ES-I3 (cell line): ENCODE data around the gene PHAF1.

ENCODE experiments used
- H3K36me3 ChIP-seq: 2 replicates; pipeline ENCODE4 v1.6.1; 2013; ENCODE audit warnings: mild to moderate bottlenecking, low read length, control low read depth, moderate library complexity; ENCODE audit not compliant: insufficient read depth
- H3K4me1 ChIP-seq: 2 replicates; pipeline ENCODE4 v1.6.1; 2013; ENCODE audit warnings: mild to moderate bottlenecking, control low read depth, low read length; ENCODE audit not compliant: insufficient read depth
- H3K9ac ChIP-seq: 2 replicates; pipeline ENCODE4 v1.6.1; 2013; ENCODE audit warnings: low read depth, mild to moderate bottlenecking, low read length, moderate library complexity
- H3K9me3 ChIP-seq: 2 replicates; pipeline ENCODE4 v1.6.1; 2013; ENCODE audit warnings: mild to moderate bottlenecking, low read length, moderate library complexity; ENCODE audit not compliant: control insufficient read depth, insufficient read depth

The PHAF1 gene

GRCh38 chr16:67146523-67147357 lies 37.0 kb downstream of the PHAF1 start:
- H3K36me3 ChIP-seq, result peaks cover 19% of the 10 kb centered on the region
- no peak overlapping the region for H3K9ac ChIP-seq
- no peaks in the 10 kb centered on the region for H3K4me1 ChIP-seq
- H3K9me3 ChIP-seq, result no peaks in the 10 kb centered on the region

- Histone ChIP-seq H3K9me3 (no peaks in the 10 kb centered on the region), H3K9ac (no peak overlapping the region), H3K36me3 (peaks cover 16% of the 10 kb centered on the region), H3K4me1 (no peaks in the 10 kb centered on the region)
Observed at GRCh38 chr16:67147437-67148140, 37.8 kb downstream of the PHAF1 start.

- Histone ChIP-seq H3K4me1 (no peaks in the 10 kb centered on the region), H3K9ac (no peak overlapping the region), H3K9me3 (no peaks in the 10 kb centered on the region), H3K36me3 (peaks cover 16% of the 10 kb centered on the region)
Observed at GRCh38 chr16:67148221-67148620, 38.5 kb downstream of the PHAF1 start.

GRCh38 chr16:67148656-67149275 lies 39.0 kb downstream of the PHAF1 start:
- no peak overlapping the region for H3K9ac ChIP-seq
- peaks cover 16% of the 10 kb centered on the region for H3K36me3 ChIP-seq
- no peaks in the 10 kb centered on the region for H3K9me3 ChIP-seq
- H3K4me1 ChIP-seq, result no peaks in the 10 kb centered on the region

DNA sequence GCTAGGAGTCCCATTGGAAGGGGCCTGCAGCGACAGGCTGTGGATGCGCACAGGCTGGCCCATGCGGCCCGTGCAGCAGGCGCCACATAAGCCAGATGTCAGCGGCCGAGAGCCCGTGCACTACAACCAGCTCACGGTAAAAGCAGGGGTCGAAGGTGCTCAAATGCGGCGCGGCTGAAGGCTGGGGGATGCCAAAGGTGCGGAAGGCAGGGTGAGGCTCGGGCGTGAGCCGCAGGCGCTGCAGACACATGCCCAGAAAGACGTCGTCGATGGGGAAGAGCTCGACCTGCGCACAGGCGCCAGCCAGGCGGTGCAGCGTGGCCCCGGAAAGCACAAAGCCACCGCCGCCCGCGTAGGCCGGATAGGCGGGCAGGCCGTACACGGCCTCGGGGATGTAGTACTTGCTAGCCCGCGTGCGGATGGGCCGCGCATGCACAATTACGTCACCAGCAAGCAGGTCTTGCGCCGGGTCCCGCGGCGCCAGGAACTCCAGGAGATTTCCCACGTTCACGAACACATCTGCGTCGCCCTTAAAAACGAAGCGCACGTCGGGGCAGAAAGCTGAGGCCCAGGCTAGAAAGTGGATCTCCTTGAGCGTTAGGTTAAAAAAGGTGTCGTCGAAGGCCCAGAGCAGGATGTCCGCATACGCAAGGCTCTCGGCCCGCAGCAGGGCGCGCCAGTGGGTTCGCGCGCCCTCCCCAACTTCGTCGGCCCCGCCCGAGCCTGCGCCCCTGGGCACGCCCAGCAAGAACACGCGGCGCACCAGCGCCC lies 39.7 kb downstream of the PHAF1 start:
- peak overlapping the region; percentile 61; the same call in 1 of the 2 replicates for H3K9ac ChIP-seq
- no peaks in the 10 kb centered on the region for H3K9me3 ChIP-seq
- peaks cover 11% of the 10 kb centered on the region for H3K36me3 ChIP-seq
- H3K4me1 ChIP-seq, result no peaks in the 10 kb centered on the region

- no peaks in the 10 kb centered on the region for H3K9me3 ChIP-seq
- peak overlapping the region; percentile 61 for H3K9ac ChIP-seq
- H3K36me3 ChIP-seq, result peaks cover 9% of the 10 kb centered on the region
- no peaks in the 10 kb centered on the region for H3K4me1 ChIP-seq
Observed at GRCh38 chr16:67150047-67150832, 40.5 kb downstream of the PHAF1 start.

DNA sequence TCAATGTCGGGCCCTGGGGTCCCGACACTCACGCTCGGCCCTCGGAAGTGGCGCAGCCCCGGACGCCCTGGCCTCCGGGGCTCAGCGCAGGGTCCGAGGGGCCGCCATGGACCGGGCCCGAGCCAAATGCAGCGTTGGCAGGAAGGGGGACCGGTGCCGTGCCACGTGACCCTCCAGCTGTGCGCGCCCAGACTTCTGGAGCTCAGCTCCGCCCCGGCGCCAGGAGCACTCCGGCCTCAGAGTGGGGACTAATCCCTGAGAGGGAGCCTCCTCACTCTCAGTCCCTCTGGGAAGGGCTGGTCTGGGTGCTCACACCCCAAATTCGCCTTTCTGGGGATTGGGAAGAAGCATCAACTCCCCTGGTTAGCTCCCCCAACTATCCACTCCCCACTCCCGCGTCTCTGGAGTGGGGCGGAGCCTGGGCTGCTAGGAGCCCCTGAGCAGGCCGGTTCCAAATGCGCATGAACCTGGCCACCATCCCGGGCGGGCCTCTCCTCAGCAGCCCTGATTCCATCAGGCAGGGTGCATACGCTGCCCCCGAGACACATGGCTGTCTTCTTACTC lies 41.2 kb downstream of the PHAF1 start, which contains the start of gene B3GNT9:
Gene B3GNT9 (minus strand): TSS at position 166 of the 564 bp plus-strand sequence. CDS start 513 bp downstream, outside the sequence.
- Histone ChIP-seq H3K4me1 (no peaks in the 10 kb centered on the region), H3K36me3 (peaks cover 2% of the 10 kb centered on the region), H3K9ac (peak within 1 kb of the TSS; percentile 61), H3K9me3 (no peaks in the 10 kb centered on the region; the same call in 1 of the 2 replicates)

DNA sequence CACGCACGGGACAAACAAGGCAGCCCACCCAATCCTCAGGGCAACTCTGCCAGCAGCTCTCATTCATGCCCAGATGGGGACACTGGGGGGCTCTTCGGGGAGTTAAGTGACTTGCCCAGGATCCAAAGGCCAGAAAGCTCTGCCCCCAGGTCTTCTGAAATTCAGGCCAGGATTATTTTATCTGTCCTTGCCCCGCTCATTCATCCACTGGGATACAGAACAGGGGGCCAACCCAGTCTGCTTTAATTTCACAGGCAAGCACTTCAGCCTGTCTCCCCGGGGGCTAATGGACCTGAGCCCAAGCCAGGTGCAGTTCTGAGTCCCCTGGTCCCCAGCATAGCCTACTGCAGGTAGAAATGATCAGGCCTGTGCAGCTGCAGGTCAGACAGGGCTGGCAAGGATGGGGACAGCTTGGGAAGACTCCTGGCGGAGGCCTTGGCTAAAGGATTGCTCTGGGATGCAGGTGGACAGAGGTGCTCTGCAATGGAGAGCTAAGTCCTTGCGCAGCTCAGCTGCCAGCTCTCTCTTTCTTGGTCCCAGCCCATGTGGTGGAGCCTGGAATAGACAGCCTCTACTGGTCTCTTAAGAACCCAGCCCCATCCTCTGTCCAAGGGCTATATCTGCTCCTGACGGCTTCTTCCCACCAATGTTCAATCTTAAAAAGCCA lies 41.8 kb downstream of the PHAF1 start:
- Histone ChIP-seq H3K9ac (peak overlapping the region; percentile 61; the same call in 1 of the 2 replicates), H3K4me1 (no peaks in the 10 kb centered on the region), H3K36me3 (no peaks in the 10 kb centered on the region; the same call in 1 of the 2 replicates), H3K9me3 (no peaks in the 10 kb centered on the region; the same call in 1 of the 2 replicates)

GRCh38 chr16:67154578-67155294 lies 45.0 kb downstream of the PHAF1 start:
- no peaks in the 10 kb centered on the region; the same call in 1 of the 2 replicates for H3K4me1 ChIP-seq
- peak overlapping the region; percentile 28; the same call in 1 of the 2 replicates for H3K9ac ChIP-seq
- no peaks in the 10 kb centered on the region for H3K36me3 ChIP-seq
- H3K9me3 ChIP-seq, result no peaks in the 10 kb centered on the region; the same call in 1 of the 2 replicates

GRCh38 chr16:67155295-67156142 lies 45.8 kb downstream of the PHAF1 start:
- no peaks in the 10 kb centered on the region; the same call in 1 of the 2 replicates for H3K9me3 ChIP-seq
- H3K9ac ChIP-seq, result peak overlapping the region; percentile 28; the same call in 1 of the 2 replicates
- H3K4me1 ChIP-seq, result no peaks in the 10 kb centered on the region; the same call in 1 of the 2 replicates

GRCh38 chr16:67156143-67156844 lies 46.6 kb downstream of the PHAF1 start:
- H3K9ac ChIP-seq, result no peak overlapping the region
- no peaks in the 10 kb centered on the region for H3K36me3 ChIP-seq
- H3K9me3 ChIP-seq, result no peaks in the 10 kb centered on the region; the same call in 1 of the 2 replicates
- H3K4me1 ChIP-seq, result no peaks in the 10 kb centered on the region; the same call in 1 of the 2 replicates

More at GRCh38 chr16:67155295-67156142, 45.8 kb downstream of the PHAF1 start:
- no peaks in the 10 kb centered on the region for H3K36me3 ChIP-seq
